Activated CD8-positive, alpha-beta T cell treated with anti-CD3 and anti-CD28 coated beads for 36 hours (primary cell): ENCODE results near the gene PI4K2B. TPM values are rescaled to one million over a fixed set of nuclear protein-coding genes. Genes with fewer than 3 reads are reported as not detected.
A peak's percentile ranks its signal among the peaks of the same experiment; 100 is the strongest.

Experiments
- ATAC-seq: fragments of 200-7000 bp; cut with Tn5 transposase; one replicate; pipeline ENCODE4 v1.10.0; 2021; ENCODE audit warnings: mild to moderate bottlenecking, moderate library complexity
- CTCF ChIA-PET: fragments of 350-600 bp; sonication (Branson Sonifier 250); formaldehyde crosslinking; loops from one replicate; lab custom pipeline; 2021; ENCODE audit warnings: antibody characterized with exemption; lab: Charles Lee
- POLR2A ChIA-PET: fragments of 350-600 bp; sonication (Branson Sonifier 250); formaldehyde crosslinking; loops from one replicate; lab custom pipeline; 2021; ENCODE audit warnings: antibody characterized with exemption; lab: Charles Lee
- DNase-seq: peaks from one replicate; pipeline ENCODE4 v3.0.0-alpha.2; 2020
- H3K27ac Mint-ChIP-seq: one replicate; pipeline ENCODE4 v1.8.0; 2021; ENCODE audit warnings: mild to moderate bottlenecking, mixed read lengths
- H3K27me3 Mint-ChIP-seq: one replicate; pipeline ENCODE4 v1.8.0; 2021; ENCODE audit warnings: mixed read lengths
- H3K36me3 Mint-ChIP-seq: one replicate; pipeline ENCODE4 v1.8.0; 2021; ENCODE audit warnings: low read depth, mixed read lengths
- H3K4me1 Mint-ChIP-seq: one replicate; pipeline ENCODE4 v1.8.0; 2021; ENCODE audit warnings: low read depth, mixed read lengths
- H3K4me3 Mint-ChIP-seq: one replicate; pipeline ENCODE4 v1.8.0; 2021; ENCODE audit warnings: mild to moderate bottlenecking, moderate library complexity, mixed read lengths
- H3K9me3 Mint-ChIP-seq: one replicate; pipeline ENCODE4 v1.8.0; 2021; ENCODE audit warnings: mixed read lengths
- intact Hi-C: fragments of 100-400 bp; cut with micrococcal nuclease; formaldehyde crosslinking; loops from one replicate; pipeline ENCODE4 v1.10.0; 2022
- total RNA-seq, 2 experiments: library from RNA; stranded (reverse); gene quantifications; one replicate each; pipeline ENCODE4 v1.2.3, GENCODE V29; 2021
- TF ChIP-seq, protein P1 (sequence below): fragments of 200-600 bp; IDR thresholded peaks from one replicate; pipeline ENCODE4 v1.8.0; 2022; ENCODE audit warnings: antibody characterized with exemption, mild to moderate bottlenecking

Gene PI4K2B
- total RNA-seq, 2 experiments from 2014 or later: 38.6 TPM

DNA sequence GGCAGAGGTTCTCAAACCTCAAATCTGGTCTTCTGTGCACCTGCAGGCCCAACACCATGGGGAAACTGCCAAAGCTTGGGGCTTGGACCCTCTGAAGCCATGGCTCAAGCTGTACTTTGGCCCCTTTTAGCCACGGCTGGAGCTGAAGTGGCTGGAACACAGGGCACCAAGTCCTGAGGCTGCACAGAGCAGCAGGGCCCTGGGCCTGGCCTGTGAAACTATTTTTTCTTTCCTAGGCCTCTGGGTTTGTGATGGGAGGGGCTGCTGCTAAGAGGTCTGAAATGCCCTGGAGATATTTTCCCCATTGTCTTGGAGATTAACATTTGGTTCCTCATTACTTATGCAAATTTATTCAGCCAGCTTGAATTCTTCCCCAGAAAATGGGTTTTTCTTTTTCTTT lies 18.3 kb upstream of the PI4K2B start:
- Mint-ChIP-seq H3K27ac (no peak overlapping the region), H3K4me1 (no peaks in the 10 kb centered on the region), H3K36me3 (peaks cover 13% of the 10 kb centered on the region), H3K4me3 (no peak overlapping the region), H3K9me3 (peaks cover 16% of the 10 kb centered on the region), H3K27me3 (no peaks in the 10 kb centered on the region)
- intact Hi-C loops: no loop called here
- no peak for ATAC-seq
- CTCF ChIA-PET: no interaction called here
- TF ChIP-seq, protein P1, sequence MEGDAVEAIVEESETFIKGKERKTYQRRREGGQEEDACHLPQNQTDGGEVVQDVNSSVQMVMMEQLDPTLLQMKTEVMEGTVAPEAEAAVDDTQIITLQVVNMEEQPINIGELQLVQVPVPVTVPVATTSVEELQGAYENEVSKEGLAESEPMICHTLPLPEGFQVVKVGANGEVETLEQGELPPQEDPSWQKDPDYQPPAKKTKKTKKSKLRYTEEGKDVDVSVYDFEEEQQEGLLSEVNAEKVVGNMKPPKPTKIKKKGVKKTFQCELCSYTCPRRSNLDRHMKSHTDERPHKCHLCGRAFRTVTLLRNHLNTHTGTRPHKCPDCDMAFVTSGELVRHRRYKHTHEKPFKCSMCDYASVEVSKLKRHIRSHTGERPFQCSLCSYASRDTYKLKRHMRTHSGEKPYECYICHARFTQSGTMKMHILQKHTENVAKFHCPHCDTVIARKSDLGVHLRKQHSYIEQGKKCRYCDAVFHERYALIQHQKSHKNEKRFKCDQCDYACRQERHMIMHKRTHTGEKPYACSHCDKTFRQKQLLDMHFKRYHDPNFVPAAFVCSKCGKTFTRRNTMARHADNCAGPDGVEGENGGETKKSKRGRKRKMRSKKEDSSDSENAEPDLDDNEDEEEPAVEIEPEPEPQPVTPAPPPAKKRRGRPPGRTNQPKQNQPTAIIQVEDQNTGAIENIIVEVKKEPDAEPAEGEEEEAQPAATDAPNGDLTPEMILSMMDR: no peak
- POLR2A ChIA-PET: no interaction called here
- no peak for DNase-seq

DNA sequence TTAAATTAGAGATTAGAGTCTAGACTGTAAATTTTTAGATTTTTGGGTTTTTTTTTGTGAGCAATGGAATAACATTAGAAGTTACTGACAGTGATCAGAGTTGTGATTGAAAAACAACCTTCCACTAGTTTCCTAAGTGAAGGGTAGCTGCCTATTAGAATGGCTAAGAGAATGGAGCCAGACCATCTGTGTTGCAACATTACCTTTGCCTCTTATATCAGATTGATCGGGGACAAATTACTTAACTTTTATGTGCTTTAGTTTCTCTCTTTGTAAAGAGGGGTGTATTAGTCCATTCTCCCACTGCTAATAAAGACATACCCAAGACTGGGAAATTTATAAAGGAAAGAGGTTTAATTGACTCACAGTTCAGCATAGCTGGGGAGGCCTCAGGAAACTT lies 12.5 kb upstream of the PI4K2B start:
- H3K4me3 Mint-ChIP-seq: no peak overlapping the region
- no peaks in the 10 kb centered on the region for H3K4me1 Mint-ChIP-seq
- ChIA-PET CTCF (no interaction called here), POLR2A (no interaction called here)
- TF ChIP-seq, protein P1: no peak
- ATAC-seq: no peak
- H3K27me3 Mint-ChIP-seq: no peaks in the 10 kb centered on the region
- peaks cover 30% of the 10 kb centered on the region for H3K36me3 Mint-ChIP-seq
- no peak for DNase-seq
- peaks cover 44% of the 10 kb centered on the region for H3K9me3 Mint-ChIP-seq
- no peak overlapping the region for H3K27ac Mint-ChIP-seq
- intact Hi-C loops: no loop called here

DNA sequence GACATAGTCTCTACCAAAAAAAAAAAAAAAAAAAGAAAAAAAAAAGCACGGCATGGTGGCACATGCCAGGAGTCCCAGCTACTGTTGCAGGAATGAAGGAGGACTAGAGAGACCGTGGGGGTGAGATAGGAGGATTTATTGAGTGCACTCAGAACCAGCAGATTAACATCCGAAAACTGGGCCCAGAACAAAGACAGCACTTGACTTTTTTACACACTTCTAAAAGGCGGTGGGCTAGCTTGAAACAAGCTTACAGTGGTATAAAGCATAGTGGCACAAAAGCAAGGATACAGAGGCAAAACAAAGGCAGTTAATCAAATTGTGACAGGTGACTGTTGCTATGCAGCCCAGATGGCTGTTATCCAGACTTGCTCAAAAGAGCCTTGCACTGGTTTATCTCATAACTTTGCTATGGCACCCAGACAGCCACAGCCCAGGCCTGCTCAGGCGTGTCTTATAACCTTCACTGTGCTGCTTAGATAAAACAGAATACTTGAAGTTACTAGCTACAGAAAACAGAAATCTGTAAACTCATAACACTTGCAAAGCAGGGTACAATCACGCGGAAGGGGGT lies 9.9 kb upstream of the PI4K2B start:
- POLR2A ChIA-PET: interaction anchor here (2.7 kb wide), 1 partner anchor 10 kb away, joined by 11 read pairs; the partner anchor contains the start of gene PI4K2B
- peaks cover 39% of the 10 kb centered on the region for H3K36me3 Mint-ChIP-seq
- H3K27ac Mint-ChIP-seq: no peak overlapping the region
- DNase-seq (peak; percentile 17), ATAC-seq (no peak)
- TF ChIP-seq, protein P1: no peak
- no peaks in the 10 kb centered on the region for H3K27me3 Mint-ChIP-seq
- H3K9me3 Mint-ChIP-seq: peaks cover 52% of the 10 kb centered on the region
- intact Hi-C loops: no loop called here
- no peak overlapping the region for H3K4me3 Mint-ChIP-seq
- CTCF ChIA-PET: no interaction called here
- H3K4me1 Mint-ChIP-seq: no peaks in the 10 kb centered on the region

DNA sequence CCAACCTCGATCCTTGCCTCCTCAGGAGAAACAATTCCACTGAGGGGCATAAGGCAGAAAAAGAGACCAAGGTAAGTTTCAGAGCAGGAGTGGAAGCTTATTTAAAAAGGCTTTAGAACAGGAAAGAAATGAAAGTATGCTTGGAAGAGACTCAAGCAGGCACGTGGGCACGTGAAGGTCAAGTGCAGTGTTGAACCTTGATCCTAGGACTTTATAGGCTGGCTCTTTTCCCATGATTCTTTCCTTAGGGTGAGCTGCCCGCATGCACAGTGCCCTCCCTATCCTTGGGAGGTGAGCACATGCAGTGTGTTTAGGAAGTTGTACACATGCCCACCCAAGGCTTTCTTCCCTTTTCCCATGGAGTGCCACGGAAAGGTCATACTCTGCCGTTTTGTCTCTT lies 4.0 kb upstream of the PI4K2B start:
- DNase-seq: no peak
- ATAC-seq: no peak
- peaks cover 14% of the 10 kb centered on the region for H3K4me1 Mint-ChIP-seq
- H3K27me3 Mint-ChIP-seq: no peaks in the 10 kb centered on the region
- ChIA-PET POLR2A (no interaction called here), CTCF (no interaction called here)
- intact Hi-C loops: loop anchor here (10.0 kb wide), 1 partner anchor 85 kb away; the partner anchor contains the start of gene ZCCHC4
- TF ChIP-seq, protein P1: no peak
- H3K27ac Mint-ChIP-seq: no peak overlapping the region
- H3K36me3 Mint-ChIP-seq: peaks cover 36% of the 10 kb centered on the region
- no peak overlapping the region for H3K4me3 Mint-ChIP-seq
- peaks cover 30% of the 10 kb centered on the region for H3K9me3 Mint-ChIP-seq

DNA sequence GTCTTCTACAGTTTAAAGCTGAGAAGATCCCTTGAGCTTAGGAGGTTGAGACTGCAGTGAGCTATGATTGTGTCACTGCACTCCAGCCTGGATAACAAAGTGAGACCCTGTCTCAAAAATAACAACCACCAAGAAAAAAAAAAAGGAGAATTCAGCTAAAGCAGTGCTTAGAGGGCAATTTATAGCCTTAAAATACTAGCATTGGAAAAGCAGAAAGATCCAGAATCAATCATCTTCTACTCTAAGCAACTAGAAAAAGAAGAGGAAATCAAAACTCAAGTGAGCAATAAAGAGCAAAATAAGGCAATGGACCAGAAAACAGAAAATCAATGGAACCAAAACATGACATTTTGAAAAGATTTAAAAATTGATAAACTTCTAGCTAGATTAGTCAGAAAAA lies 639 bp upstream of the PI4K2B start:
- no peak for DNase-seq
- POLR2A ChIA-PET: interaction anchor here (0.5 to 3.4 kb wide), 13 partner anchors 10 to 112 kb away, joined by 3 to 15 read pairs (median 3); partner anchors contain the start of genes SEPSECS and ZCCHC4
- Mint-ChIP-seq H3K4me3 (peak overlapping the region; percentile 83), H3K4me1 (peaks cover 37% of the 10 kb centered on the region), H3K27ac (peak overlapping the region; percentile 90), H3K27me3 (no peaks in the 10 kb centered on the region), H3K9me3 (peaks cover 17% of the 10 kb centered on the region), H3K36me3 (peaks cover 41% of the 10 kb centered on the region)
- TF ChIP-seq, protein P1: no peak
- intact Hi-C loops: loop anchor here (10.0 kb wide), 1 partner anchor 82 kb away; the partner anchor contains the start of gene ZCCHC4
- CTCF ChIA-PET: interaction anchor here (0.8 to 7.6 kb wide), 7 partner anchors 23 to 253 kb away, joined by 3 to 56 read pairs (median 3); partner anchors contain the start of gene ZCCHC4
- ATAC-seq: no peak
